C1 segment of cervical spinal cord (tissue), 14 donors: ENCODE measurements around the gene CRYBG2.
"Not testable (repeated sequence)": the region's sequence is repeated elsewhere in the genome, so short reads cannot be mapped to it uniquely, and the experiment has no call there.

Experiments used
- DNase-seq, 14 donors: peaks; one replicate each; lab custom pipeline; 2025; lab: John Stamatoyannopoulos, UW

The CRYBG2 gene

GRCh38 chr1:26353976-26354820 is at the start of gene CRYBG2:
CRYBG2 (minus strand) TSS chr1:26354130; CDS start chr1:26346657, 7,473 bp downstream.
- DNase-seq: no peak

- no peak for DNase-seq
Measured at GRCh38 chr1:26403656-26404055, 49.7 kb upstream of the CRYBG2 start.

GRCh38 chr1:26401891-26402290 is 48.0 kb upstream of the CRYBG2 start:
- DNase-seq: no peak

DNA sequence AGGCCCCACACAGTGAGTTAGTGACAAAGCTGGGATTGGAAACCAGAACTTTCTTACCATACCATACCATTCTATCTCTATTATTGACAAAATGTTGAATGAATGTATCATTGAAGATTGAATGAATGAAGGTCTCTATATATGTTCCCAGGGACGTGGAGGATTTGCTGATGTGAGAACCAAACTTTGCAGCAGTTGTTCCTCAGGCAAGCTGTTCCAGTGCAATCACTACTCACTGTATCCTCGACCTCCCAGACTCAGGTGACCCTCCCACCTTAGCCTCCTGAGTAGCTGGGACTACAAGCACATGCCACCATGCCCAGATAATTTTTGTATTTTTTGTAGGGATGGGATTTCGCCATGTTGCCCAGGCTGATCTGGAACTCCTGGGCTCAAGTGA is 45.1 kb upstream of the CRYBG2 start:
- DNase-seq: no peak

GRCh38 chr1:26395754-26396153 is 41.8 kb upstream of the CRYBG2 start:
- DNase-seq: no peak

GRCh38 chr1:26391450-26391849 is 37.5 kb upstream of the CRYBG2 start:
- peak in 3 of 14 donors; percentile 1 to 5 (median 1) for DNase-seq

GRCh38 chr1:26389604-26390247 is 35.8 kb upstream of the CRYBG2 start:
- no peak for DNase-seq

DNA sequence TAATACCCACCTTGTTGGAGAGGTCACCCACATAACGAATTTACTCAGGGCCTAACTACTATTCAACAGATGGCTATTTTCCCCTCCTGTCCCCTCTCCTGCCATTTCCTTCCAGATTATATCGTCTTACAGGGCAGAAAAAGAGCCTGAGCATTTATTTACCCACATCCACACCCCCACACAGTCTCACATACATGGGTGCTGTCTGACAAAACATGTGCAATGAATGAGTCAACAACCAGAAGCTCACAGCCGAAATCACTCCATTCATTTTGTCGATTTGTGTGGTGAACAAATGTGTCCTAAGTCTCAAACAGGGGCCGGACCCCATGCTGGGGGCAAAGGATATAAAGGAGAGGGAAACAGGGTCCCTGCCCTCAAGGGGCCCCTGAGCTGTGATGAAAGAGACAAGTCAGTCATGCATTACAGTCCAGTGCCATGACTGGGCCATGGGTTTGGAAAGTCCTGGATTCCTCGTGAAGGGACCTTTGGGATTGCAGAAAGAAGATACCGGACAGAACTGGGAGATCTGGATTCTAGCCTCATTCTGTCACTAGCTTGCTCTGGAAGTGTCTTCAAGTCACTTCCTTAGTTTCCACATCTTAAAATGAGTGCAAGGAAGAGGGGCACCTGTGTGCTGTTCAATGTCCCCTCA is 35.0 kb upstream of the CRYBG2 start:
- no peak for DNase-seq

DNA sequence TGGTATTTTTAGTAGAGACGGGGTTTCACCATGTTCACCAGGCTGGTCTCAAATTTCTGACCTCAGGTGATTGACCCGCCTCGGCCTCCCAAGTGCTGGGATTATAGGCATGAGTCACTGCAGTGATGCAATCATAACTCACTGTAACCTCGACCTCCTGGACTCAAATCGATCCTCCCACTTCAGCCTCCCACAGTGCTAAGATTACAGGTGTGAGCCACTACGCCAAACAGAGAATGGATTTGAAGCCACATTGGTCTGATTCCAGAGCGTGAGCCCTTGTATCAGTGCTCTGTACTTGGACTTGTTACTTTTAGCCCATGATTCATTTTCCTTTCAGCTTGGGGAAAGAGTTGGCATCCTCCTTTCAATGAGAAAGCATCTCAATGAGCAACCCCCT is 33.5 kb upstream of the CRYBG2 start:
- DNase-seq: no peak

- DNase-seq: not testable (repeated sequence)
Measured at GRCh38 chr1:26385063-26385462, 31.1 kb upstream of the CRYBG2 start.

DNA sequence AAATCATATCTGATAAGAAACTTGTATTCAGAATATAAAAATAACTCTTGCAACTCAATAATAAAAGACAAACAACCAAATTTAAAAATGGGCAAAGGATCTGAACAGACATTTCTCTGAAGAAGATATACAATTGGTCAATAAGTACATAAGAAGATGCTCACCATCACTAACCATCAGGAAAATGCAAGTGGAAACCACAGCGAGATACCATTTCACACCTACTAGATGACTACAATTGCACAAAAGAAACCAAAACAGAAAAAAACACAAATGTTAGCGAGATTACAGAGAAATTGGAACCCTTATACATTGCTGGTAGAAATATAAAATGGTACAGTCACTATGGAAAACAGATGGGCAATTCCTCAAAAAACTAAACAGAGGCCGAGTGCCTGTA is 30.1 kb upstream of the CRYBG2 start:
- DNase-seq: no peak

DNA sequence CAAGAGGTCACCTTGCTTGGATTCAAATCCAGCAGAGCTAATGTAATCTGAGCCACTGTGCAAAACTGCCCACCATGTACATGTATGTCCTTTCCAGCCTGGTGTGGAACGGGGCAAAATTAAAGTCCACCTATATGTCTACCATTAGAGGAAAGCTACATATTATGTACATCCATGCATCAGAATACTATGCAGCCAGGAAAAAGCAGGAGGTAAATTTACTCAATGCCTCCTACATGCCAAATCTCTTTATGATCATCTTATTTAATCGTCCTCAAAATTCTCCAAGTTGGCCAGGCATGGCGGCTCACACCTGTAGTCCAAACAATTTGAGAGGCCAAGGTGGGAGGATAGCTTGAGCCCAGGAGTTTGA is 24.9 kb upstream of the CRYBG2 start:
- DNase-seq: no peak

DNA sequence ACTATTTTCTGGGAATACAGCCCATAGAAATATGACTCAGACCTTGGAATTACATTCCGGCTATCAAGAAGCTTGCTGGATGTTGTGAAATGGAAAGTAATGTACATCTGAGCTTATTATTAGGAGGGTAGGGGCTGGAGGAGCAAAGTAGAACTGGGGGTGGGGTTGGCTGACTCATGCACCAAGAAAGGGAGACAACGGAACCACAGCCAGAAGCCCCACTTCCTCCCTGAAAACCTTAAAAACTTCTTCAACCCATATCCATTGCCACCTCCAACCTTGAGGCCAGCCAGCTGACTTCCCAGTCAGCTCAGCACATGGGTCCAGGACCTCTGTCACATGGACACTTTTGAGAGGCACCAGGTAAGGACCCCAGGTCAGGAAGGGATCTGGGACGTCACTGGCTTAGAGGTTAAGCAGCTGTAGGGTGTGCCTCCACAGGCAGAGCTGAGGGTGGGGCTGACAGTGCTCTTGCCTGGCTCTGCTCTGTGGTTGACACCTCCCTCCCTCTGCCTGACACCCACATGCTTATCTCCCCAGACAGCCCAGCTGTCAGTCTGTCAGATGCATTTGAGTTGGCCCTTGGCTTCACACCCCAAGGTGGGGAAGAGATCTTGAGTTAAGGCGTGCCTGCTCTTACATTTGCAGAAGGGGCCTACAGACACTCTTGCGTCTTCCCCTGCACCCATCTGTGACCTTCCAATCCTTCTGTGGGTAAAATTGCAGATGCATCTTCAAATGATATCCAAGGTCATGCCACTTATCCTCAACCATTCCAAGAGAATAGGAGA is 24.4 kb upstream of the CRYBG2 start:
- DNase-seq: no peak

- no peak for DNase-seq
Measured at GRCh38 chr1:26376050-26376449, 22.1 kb upstream of the CRYBG2 start.

GRCh38 chr1:26375081-26375480 is 21.2 kb upstream of the CRYBG2 start:
- DNase-seq: no peak

- DNase-seq: not testable (repeated sequence)
Measured at GRCh38 chr1:26374361-26374760, 20.4 kb upstream of the CRYBG2 start.

- DNase-seq: no peak
Measured at GRCh38 chr1:26373789-26374188, 19.9 kb upstream of the CRYBG2 start.

DNA sequence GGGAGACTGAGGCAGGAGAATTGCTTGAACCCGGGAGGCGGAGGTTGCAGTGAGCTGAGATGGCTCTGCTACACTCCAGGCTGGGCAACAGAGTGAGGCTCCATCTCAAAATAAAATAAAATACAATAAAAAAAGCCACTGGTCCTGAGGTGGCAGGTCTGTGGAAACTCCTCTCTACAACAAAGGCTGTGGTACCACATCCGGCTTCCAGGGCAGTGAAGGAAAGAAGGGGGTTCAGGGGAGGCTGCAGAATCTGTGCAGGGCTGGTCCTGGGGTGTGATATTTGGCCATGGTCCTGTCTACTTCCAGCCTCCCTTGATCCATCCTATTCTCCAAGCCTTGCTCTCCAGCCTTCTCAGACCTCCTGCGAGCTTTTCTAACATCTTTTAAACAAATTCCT is 19.4 kb upstream of the CRYBG2 start:
- DNase-seq: no peak

DNA sequence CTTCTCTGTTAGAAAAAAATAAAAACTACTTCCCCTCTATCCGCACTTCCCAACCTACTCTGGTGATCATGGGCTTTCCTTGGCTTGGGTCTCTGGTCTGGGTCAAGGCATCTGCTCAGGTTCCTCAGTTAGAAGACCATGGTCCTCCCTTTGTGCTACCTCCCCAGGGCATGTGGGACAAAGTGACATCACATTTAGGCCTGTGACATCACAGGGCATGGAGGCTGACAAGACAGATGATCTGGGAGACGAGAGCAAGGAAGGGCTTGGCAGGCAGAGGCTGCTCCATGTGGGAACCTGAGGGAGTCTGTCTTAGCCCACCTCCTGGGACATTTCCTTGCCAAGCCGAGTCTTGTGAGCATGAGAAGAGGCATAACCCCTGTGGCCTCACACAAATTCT is 18.7 kb upstream of the CRYBG2 start, which contains the start of gene ZNF683:
TSS of gene ZNF683 (minus strand) at position 140 of the 400 bp plus-strand sequence. CDS start 4,179 bp downstream, outside the sequence.
- not testable (repeated sequence) for DNase-seq

DNA sequence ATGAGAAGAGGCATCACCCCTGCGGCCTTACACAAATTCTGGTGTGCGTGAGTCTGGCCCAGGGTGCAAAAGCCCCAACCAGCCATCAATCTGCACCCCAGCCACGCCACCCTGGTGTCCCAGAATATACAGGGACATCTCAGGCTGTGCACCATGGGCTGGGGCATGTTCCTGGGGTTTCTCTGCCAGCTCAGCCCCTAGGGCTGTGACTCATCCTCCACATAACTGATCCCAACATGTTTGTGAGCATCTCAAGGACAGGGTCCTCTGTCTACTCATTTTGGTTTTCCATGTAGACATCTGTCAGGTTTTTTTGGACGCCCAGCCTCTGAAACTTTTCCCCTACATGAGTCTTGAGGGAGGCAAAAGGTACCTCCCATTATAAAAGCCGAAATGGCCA is 18.1 kb upstream of the CRYBG2 start:
- DNase-seq: no peak

DNA sequence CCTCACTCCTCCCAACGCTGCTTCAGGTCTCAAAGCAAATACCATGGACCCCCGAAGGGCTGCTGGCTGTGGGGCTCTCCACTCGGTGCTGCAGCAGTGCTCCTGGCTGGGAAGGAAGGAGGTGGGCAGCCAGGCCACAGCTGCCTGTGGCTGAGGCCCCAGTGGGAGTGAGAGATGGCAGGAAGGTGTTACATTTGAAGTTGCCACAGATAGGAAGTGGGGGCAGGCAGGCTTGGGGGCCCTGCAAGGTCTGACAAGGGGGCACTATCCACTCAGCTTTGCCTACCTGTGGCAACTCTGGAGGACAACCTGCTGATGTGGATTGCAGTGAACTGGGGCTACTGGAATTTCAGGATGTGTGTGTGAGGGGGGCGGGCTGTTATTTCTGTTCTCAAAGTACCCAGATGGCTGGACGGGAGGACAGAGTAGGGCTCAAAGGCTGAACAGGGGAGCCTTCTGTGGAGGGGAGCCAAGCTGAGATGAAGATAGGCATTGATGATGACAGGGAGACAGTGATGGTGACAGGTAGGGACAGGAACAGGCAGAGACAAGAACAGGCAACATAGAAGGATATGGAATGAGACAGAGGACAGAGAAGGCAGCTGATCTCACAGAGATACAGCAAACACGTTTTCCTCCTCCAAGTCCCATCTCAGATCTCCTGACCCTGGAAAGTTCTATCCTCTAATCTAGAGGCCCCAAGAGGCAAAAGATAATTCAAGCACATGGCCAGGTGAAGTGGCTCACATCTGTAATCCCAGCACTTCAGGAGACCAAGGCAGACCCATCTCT is 16.9 kb upstream of the CRYBG2 start:
- DNase-seq: no peak
